ENCODE measurements around the gene DRC3.
A peak's percentile ranks its signal among the peaks of the same experiment; 100 is the strongest.

DRC3 gene

GRCh38 chr17:17926840-17927449 is 45.7 kb upstream of the DRC3 start:
- Histone ChIP-seq H4K12ac (ENCODE audit: low read depth, low read length) (no peak overlapping the region), H3K79me2 (ENCODE audit: control insufficient read depth, insufficient read depth, low read length, poor library complexity) (peaks cover 8% of the 10 kb centered on the region), H3K27ac (ENCODE audit: low read depth, low read length) (no peak overlapping the region), H3K14ac (ENCODE audit: low read length) (no peak overlapping the region), H2BK12ac (ENCODE audit: low read length) (peak overlapping the region; percentile 2), H3K9me3 (ENCODE audit: insufficient read depth, low read depth, low read length) (no peaks in the 10 kb centered on the region), H3K9ac (ENCODE audit: low read length) (no peak overlapping the region), H3K4me3 (ENCODE audit: low read depth, low read length) (no peak overlapping the region), H3K79me1 (ENCODE audit: low read length) (peaks cover 8% of the 10 kb centered on the region), H2BK120ac (ENCODE audit: insufficient read depth, low read length, poor library complexity) (no peak overlapping the region), H3K4me1 (ENCODE audit: control insufficient read depth in 1 of 2, insufficient read depth in 2 of 2, low read length in 2 of 2) (peaks cover 16 to 29% of the 10 kb centered on the region in 2 experiments), H4K8ac (ENCODE audit: low read depth, low read length) (no peak overlapping the region), H4K91ac (ENCODE audit: low read depth, low read length) (no peak overlapping the region), H3K4ac (ENCODE audit: low read depth, low read length) (no peak overlapping the region), H3K27me3 (ENCODE audit: insufficient read depth, low read length) (no peaks in the 10 kb centered on the region), H2AFZ (ENCODE audit: insufficient read depth, low read length, poor library complexity) (no peak overlapping the region), H2BK5ac (ENCODE audit: low read depth, low read length, poor library complexity) (no peak overlapping the region), H3K18ac (ENCODE audit: low read length) (peak overlapping the region; percentile 68), H3K4me2 (ENCODE audit: low read length) (no peak overlapping the region), H3K36me3 (ENCODE audit: control insufficient read depth in 1 of 2, insufficient read depth in 2 of 2, low read length in 2 of 2) (no peaks in the 10 kb centered on the region), H2AK5ac (ENCODE audit: low read length) (no peak overlapping the region), H3K23ac (ENCODE audit: low read length) (no peak overlapping the region)
- DNase-seq: no peak
- no CpG with 5 or more reads among the region's 5 CpGs for WGBS (ENCODE audit: extremely low coverage, insufficient coverage, insufficient read length)

GRCh38 chr17:17928398-17929287 is 44.0 kb upstream of the DRC3 start:
- peak overlapping the region; percentile 13 for H4K8ac ChIP-seq (ENCODE audit: low read depth, low read length)
- H3K4ac ChIP-seq (ENCODE audit: low read depth, low read length): peak overlapping the region; percentile 39
- no peaks in the 10 kb centered on the region for H3K9me3 ChIP-seq (ENCODE audit: insufficient read depth, low read depth, low read length)
- H3K27me3 ChIP-seq (ENCODE audit: insufficient read depth, low read length): no peaks in the 10 kb centered on the region
- no peak overlapping the region for H3K23ac ChIP-seq (ENCODE audit: low read length)
- H3K79me2 ChIP-seq (ENCODE audit: control insufficient read depth, insufficient read depth, low read length, poor library complexity): peaks cover 3% of the 10 kb centered on the region
- H2BK12ac ChIP-seq (ENCODE audit: low read length): peak overlapping the region; percentile 92
- H4K91ac ChIP-seq (ENCODE audit: low read depth, low read length): peak overlapping the region; percentile 86
- H4K12ac ChIP-seq (ENCODE audit: low read depth, low read length): no peak overlapping the region
- no peak overlapping the region for H3K4me3 ChIP-seq (ENCODE audit: low read depth, low read length)
- H3K14ac ChIP-seq (ENCODE audit: low read length): peak overlapping the region; percentile 69
- H3K79me1 ChIP-seq (ENCODE audit: low read length): peaks cover 3% of the 10 kb centered on the region
- peak overlapping the region; percentile 48 for H3K27ac ChIP-seq (ENCODE audit: low read depth, low read length)
- no CpG with 5 or more reads among the region's 12 CpGs for WGBS (ENCODE audit: extremely low coverage, insufficient coverage, insufficient read length)
- peak overlapping the region; percentile 43 for H2BK5ac ChIP-seq (ENCODE audit: low read depth, low read length, poor library complexity)
- peak overlapping the region; percentile 78 for H2AK5ac ChIP-seq (ENCODE audit: low read length)
- no peak overlapping the region for H3K4me2 ChIP-seq (ENCODE audit: low read length)
- no peak overlapping the region for H3K9ac ChIP-seq (ENCODE audit: low read length)
- H3K4me1 ChIP-seq (ENCODE audit: control insufficient read depth in 1 of 2, insufficient read depth in 2 of 2, low read length in 2 of 2): peaks cover 4 to 17% of the 10 kb centered on the region in 2 experiments
- no peak for DNase-seq
- H3K18ac ChIP-seq (ENCODE audit: low read length): peak overlapping the region; percentile 73
- H2AFZ ChIP-seq (ENCODE audit: insufficient read depth, low read length, poor library complexity): no peak overlapping the region
- peak overlapping the region; percentile 71 for H2BK120ac ChIP-seq (ENCODE audit: insufficient read depth, low read length, poor library complexity)
- H3K36me3 ChIP-seq (ENCODE audit: control insufficient read depth in 1 of 2, insufficient read depth in 2 of 2, low read length in 2 of 2): no peaks in the 10 kb centered on the region

GRCh38 chr17:17929655-17930380 is 42.8 kb upstream of the DRC3 start:
- H3K4ac ChIP-seq (ENCODE audit: low read depth, low read length): no peak overlapping the region
- H3K18ac ChIP-seq (ENCODE audit: low read length): no peak overlapping the region
- H3K79me1 ChIP-seq (ENCODE audit: low read length): peaks cover 3% of the 10 kb centered on the region
- H3K27me3 ChIP-seq (ENCODE audit: insufficient read depth, low read length): no peaks in the 10 kb centered on the region
- H2AK5ac ChIP-seq (ENCODE audit: low read length): no peak overlapping the region
- peaks cover 5 to 19% of the 10 kb centered on the region in 2 experiments for H3K4me1 ChIP-seq (ENCODE audit: control insufficient read depth in 1 of 2, insufficient read depth in 2 of 2, low read length in 2 of 2)
- H3K4me3 ChIP-seq (ENCODE audit: low read depth, low read length): no peak overlapping the region
- H4K12ac ChIP-seq (ENCODE audit: low read depth, low read length): no peak overlapping the region
- H3K4me2 ChIP-seq (ENCODE audit: low read length): no peak overlapping the region
- no peak overlapping the region for H2BK12ac ChIP-seq (ENCODE audit: low read length)
- H3K9me3 ChIP-seq (ENCODE audit: insufficient read depth, low read depth, low read length): no peaks in the 10 kb centered on the region
- no peaks in the 10 kb centered on the region for H3K36me3 ChIP-seq (ENCODE audit: control insufficient read depth in 1 of 2, insufficient read depth in 2 of 2, low read length in 2 of 2)
- H3K27ac ChIP-seq (ENCODE audit: low read depth, low read length): peak overlapping the region; percentile 6
- H3K14ac ChIP-seq (ENCODE audit: low read length): no peak overlapping the region
- DNase-seq: no peak
- no peak overlapping the region for H2BK120ac ChIP-seq (ENCODE audit: insufficient read depth, low read length, poor library complexity)
- H2AFZ ChIP-seq (ENCODE audit: insufficient read depth, low read length, poor library complexity): no peak overlapping the region
- peaks cover 3% of the 10 kb centered on the region for H3K79me2 ChIP-seq (ENCODE audit: control insufficient read depth, insufficient read depth, low read length, poor library complexity)
- no peak overlapping the region for H2BK5ac ChIP-seq (ENCODE audit: low read depth, low read length, poor library complexity)
- H4K8ac ChIP-seq (ENCODE audit: low read depth, low read length): no peak overlapping the region
- no CpG with 5 or more reads among the region's 2 CpGs for WGBS (ENCODE audit: extremely low coverage, insufficient coverage, insufficient read length)
- H4K91ac ChIP-seq (ENCODE audit: low read depth, low read length): no peak overlapping the region
- no peak overlapping the region for H3K9ac ChIP-seq (ENCODE audit: low read length)
- no peak overlapping the region for H3K23ac ChIP-seq (ENCODE audit: low read length)

- Histone ChIP-seq H2BK5ac (ENCODE audit: low read depth, low read length, poor library complexity) (no peak overlapping the region), H3K4me2 (ENCODE audit: low read length) (no peak overlapping the region), H2BK120ac (ENCODE audit: insufficient read depth, low read length, poor library complexity) (no peak overlapping the region), H4K12ac (ENCODE audit: low read depth, low read length) (no peak overlapping the region), H3K9me3 (ENCODE audit: insufficient read depth, low read depth, low read length) (no peaks in the 10 kb centered on the region), H3K18ac (ENCODE audit: low read length) (no peak overlapping the region), H3K79me2 (ENCODE audit: control insufficient read depth, insufficient read depth, low read length, poor library complexity) (peaks cover 3% of the 10 kb centered on the region), H3K23ac (ENCODE audit: low read length) (no peak overlapping the region), H3K27ac (ENCODE audit: low read depth, low read length) (no peak overlapping the region), H3K4me3 (ENCODE audit: low read depth, low read length) (no peak overlapping the region), H2AK5ac (ENCODE audit: low read length) (no peak overlapping the region), H3K4ac (ENCODE audit: low read depth, low read length) (no peak overlapping the region), H3K27me3 (ENCODE audit: insufficient read depth, low read length) (no peaks in the 10 kb centered on the region), H3K79me1 (ENCODE audit: low read length) (peaks cover 6% of the 10 kb centered on the region), H3K4me1 (ENCODE audit: control insufficient read depth in 1 of 2, insufficient read depth in 2 of 2, low read length in 2 of 2) (peaks cover 6 to 24% of the 10 kb centered on the region in 2 experiments), H4K91ac (ENCODE audit: low read depth, low read length) (no peak overlapping the region), H3K14ac (ENCODE audit: low read length) (no peak overlapping the region), H2BK12ac (ENCODE audit: low read length) (no peak overlapping the region), H4K8ac (ENCODE audit: low read depth, low read length) (no peak overlapping the region), H2AFZ (ENCODE audit: insufficient read depth, low read length, poor library complexity) (no peak overlapping the region), H3K9ac (ENCODE audit: low read length) (no peak overlapping the region), H3K36me3 (ENCODE audit: control insufficient read depth in 1 of 2, insufficient read depth in 2 of 2, low read length in 2 of 2) (no peaks in the 10 kb centered on the region)
- DNase-seq: no peak
These were observed 42.0 kb upstream of the DRC3 start for GRCh38 chr17:17930674-17931073.

All from trophoblast cell (in vitro differentiated cells and primary cell).